HL-60/S4 treated with phorbol 12-myristate 13-acetate at 8.2 ng/mL for 4 days and 3 days (cell line): ENCODE results near the gene ZBTB20.

Experiments
- in situ Hi-C: fragments of 300-500 bp; cut with MboI; formaldehyde crosslinking; loops from 2 replicates; pipeline ENCODE4 v1.15.0; 2022; ENCODE audit warnings: low sequenced_read_pairs

The ZBTB20 gene

GRCh38 chr3:115038817-115039216, 108.3 kb downstream of the ZBTB20 start:
- in situ Hi-C loops: no loop called here

- in situ Hi-C loops: no loop called here
Observed at GRCh38 chr3:115022835-115023398, 124.2 kb downstream of the ZBTB20 start.

- in situ Hi-C loops: no loop called here
Observed at GRCh38 chr3:115022199-115022598, 124.9 kb downstream of the ZBTB20 start.

- in situ Hi-C loops: no loop called here
Observed at GRCh38 chr3:115021061-115021460, 126.0 kb downstream of the ZBTB20 start.

GRCh38 chr3:115019900-115020299, 127.2 kb downstream of the ZBTB20 start:
- in situ Hi-C loops: no loop called here

- in situ Hi-C loops: no loop called here
Observed at GRCh38 chr3:115018694-115019093, 128.4 kb downstream of the ZBTB20 start.

- in situ Hi-C loops: no loop called here
Observed at GRCh38 chr3:115007966-115008365, 139.1 kb downstream of the ZBTB20 start.

- in situ Hi-C loops: no loop called here
Observed at GRCh38 chr3:115004201-115005140, 142.6 kb downstream of the ZBTB20 start.

GRCh38 chr3:114998971-114999579, 148.0 kb downstream of the ZBTB20 start:
- in situ Hi-C loops: no loop called here

- in situ Hi-C loops: no loop called here
Observed at GRCh38 chr3:114994554-114995341, 152.3 kb downstream of the ZBTB20 start.

- in situ Hi-C loops: no loop called here
Observed at GRCh38 chr3:114985776-114986175, 161.3 kb downstream of the ZBTB20 start.

- in situ Hi-C loops: no loop called here
Observed at GRCh38 chr3:114983248-114983647, 163.8 kb downstream of the ZBTB20 start.

- in situ Hi-C loops: no loop called here
Observed at GRCh38 chr3:114974387-114974786, 172.7 kb downstream of the ZBTB20 start.

GRCh38 chr3:114973536-114973935, 173.6 kb downstream of the ZBTB20 start:
- in situ Hi-C loops: no loop called here

GRCh38 chr3:114967168-114967567, 179.9 kb downstream of the ZBTB20 start:
- in situ Hi-C loops: no loop called here

GRCh38 chr3:114962189-114962588, 184.9 kb downstream of the ZBTB20 start:
- in situ Hi-C loops: no loop called here

- in situ Hi-C loops: no loop called here
Observed at GRCh38 chr3:114958930-114959329, 188.2 kb downstream of the ZBTB20 start.

- in situ Hi-C loops: no loop called here
Observed at GRCh38 chr3:114953800-114954199, 193.3 kb downstream of the ZBTB20 start.

GRCh38 chr3:114953215-114953799, 193.8 kb downstream of the ZBTB20 start:
- in situ Hi-C loops: no loop called here

GRCh38 chr3:114942773-114943172, 204.3 kb downstream of the ZBTB20 start:
- in situ Hi-C loops: no loop called here
